A549 treated with AZD9567 at 1 μM for 4 hours (cell line): Measurements from ENCODE around the gene NOL4. TPM values are rescaled to one million over a fixed set of nuclear protein-coding genes. Genes with fewer than 3 reads are reported as not detected.

ENCODE experiments used
- total RNA-seq: library from RNA; stranded (reverse); fragments of 200-300 nt; extraction: Qiagen RNA extraction; gene quantifications from 5 replicates; pipeline ENCODE4 v1.2.3, GENCODE V29; 2022; ENCODE audit not compliant: insufficient read depth

Gene NOL4, protein sequence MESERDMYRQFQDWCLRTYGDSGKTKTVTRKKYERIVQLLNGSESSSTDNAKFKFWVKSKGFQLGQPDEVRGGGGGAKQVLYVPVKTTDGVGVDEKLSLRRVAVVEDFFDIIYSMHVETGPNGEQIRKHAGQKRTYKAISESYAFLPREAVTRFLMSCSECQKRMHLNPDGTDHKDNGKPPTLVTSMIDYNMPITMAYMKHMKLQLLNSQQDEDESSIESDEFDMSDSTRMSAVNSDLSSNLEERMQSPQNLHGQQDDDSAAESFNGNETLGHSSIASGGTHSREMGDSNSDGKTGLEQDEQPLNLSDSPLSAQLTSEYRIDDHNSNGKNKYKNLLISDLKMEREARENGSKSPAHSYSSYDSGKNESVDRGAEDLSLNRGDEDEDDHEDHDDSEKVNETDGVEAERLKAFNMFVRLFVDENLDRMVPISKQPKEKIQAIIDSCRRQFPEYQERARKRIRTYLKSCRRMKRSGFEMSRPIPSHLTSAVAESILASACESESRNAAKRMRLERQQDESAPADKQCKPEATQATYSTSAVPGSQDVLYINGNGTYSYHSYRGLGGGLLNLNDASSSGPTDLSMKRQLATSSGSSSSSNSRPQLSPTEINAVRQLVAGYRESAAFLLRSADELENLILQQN
- total RNA-seq: not detected in 5 replicates

DNA sequence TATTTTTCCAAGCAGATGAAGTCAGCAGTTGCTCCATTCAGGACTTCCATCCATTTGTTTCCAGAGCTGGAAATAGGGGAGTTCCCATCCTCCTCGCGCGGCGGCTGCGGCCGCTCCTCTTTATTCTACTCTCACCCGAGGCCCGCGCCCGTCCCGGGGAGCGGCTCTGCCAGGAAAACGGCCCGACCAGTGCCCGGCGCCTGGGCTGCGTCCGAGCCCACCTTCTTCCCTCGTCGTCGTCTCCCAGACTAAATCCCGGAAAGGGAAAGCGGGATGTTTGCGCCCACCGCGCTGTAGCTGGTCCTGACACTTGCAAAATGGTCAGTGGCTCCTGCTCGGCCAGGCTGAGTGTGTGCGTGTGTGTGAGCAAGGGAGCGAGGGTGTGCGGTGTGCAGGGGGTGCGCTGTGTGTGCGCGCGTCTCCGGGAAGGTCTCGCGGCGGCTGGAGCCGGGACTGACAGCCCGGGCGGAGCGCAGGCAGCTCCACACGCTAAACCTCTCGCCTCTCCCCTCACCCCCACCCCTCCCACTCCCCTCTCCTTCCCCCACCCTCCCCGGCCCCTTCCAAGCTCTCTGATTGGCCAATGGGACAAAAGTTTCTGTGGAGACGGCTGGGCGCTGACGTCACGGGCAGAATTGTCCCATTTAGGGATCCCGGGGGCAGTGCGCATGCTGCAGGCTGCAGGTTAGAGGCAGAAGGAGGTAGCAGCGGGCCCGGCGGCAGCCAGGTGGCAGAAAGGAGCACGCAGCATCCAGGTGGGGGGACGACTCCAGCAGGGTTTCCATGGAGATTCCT is at the start of gene NOL4:
Gene NOL4, minus strand, starts transcription at position 491 of the 795 bp plus-strand sequence. CDS start 1,660 bp downstream, outside the sequence.

